GM06990 (cell line): ENCODE measurements around the gene MYNN.
A peak's percentile ranks its signal among the peaks of the same experiment; 100 is the strongest.

Experiments used
- DNase-seq: peaks from one replicate; pipeline ENCODE4 v3.0.0-alpha.2; 2011; ENCODE audit not compliant: insufficient read length; ENCODE audit errors: extremely low read depth
- H3K27me3 ChIP-seq: replicated peaks from 2 replicates; pipeline ENCODE4 v1.6.0; 2011; ENCODE audit warnings: low read length; ENCODE audit not compliant: control insufficient read depth, insufficient read depth
- H3K36me3 ChIP-seq: 2 replicates; pipeline ENCODE4 v1.5.1; 2011; ENCODE audit warnings: low read length; ENCODE audit not compliant: control insufficient read depth, insufficient read depth
- H3K4me3 ChIP-seq: replicated peaks from 2 replicates; pipeline ENCODE4 v1.5.1; 2011; ENCODE audit warnings: low read depth, mild to moderate bottlenecking, control low read depth, low read length
- TF ChIP-seq, protein P1 (sequence below): IDR thresholded peaks from 2 replicates; pipeline ENCODE4 v1.5.1; 2011; ENCODE audit warnings: low read length, control low read depth, mild to moderate bottlenecking, inconsistent platforms; ENCODE audit not compliant: insufficient read depth, poor library complexity, severe bottlenecking

MYNN gene

DNA sequence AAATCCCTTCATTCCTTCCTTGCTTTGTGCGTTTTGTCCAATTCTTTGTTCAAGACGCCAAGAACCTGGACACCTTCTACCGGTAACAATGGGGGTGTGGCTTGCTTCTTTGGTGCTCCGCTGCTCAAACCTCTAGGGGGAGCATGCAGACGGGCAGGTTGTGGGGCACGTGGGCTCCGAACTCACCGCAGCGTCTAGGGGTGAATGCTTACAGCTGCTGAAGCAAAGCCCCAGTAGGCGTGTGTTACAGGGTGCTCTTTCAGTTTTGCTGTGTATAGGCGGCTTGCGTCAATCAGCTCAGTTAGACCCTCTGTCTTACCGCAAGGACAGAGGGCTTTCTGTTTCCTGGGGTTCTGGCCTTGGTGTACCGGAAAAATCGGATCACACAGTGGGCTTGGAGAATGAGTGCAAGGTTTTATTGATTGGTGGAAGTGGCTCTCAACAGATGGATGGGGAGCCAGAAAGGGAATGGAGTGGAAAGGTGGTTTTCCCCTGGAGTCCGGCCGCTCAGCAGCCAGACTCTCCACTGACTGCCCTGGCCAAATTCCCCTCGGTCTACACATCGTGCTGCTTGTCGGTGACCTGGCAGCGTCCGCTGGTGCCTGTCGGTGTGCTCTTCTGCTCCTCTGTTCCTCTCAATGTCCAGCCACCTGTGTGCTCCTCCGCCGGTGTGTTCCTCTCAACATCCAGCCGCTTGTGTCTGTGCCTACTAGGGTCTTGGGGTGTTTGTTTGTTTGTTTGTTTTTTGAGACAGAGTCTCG lies 40.7 kb downstream of the MYNN start:
- H3K27me3 ChIP-seq, result no peaks in the 10 kb centered on the region
- TF ChIP-seq, protein P1, sequence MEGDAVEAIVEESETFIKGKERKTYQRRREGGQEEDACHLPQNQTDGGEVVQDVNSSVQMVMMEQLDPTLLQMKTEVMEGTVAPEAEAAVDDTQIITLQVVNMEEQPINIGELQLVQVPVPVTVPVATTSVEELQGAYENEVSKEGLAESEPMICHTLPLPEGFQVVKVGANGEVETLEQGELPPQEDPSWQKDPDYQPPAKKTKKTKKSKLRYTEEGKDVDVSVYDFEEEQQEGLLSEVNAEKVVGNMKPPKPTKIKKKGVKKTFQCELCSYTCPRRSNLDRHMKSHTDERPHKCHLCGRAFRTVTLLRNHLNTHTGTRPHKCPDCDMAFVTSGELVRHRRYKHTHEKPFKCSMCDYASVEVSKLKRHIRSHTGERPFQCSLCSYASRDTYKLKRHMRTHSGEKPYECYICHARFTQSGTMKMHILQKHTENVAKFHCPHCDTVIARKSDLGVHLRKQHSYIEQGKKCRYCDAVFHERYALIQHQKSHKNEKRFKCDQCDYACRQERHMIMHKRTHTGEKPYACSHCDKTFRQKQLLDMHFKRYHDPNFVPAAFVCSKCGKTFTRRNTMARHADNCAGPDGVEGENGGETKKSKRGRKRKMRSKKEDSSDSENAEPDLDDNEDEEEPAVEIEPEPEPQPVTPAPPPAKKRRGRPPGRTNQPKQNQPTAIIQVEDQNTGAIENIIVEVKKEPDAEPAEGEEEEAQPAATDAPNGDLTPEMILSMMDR, result peak; percentile 89
- DNase-seq, result peak; percentile 85
- H3K4me3 ChIP-seq, result peak overlapping the region; percentile 66
- H3K36me3 ChIP-seq, result no peaks in the 10 kb centered on the region

DNA sequence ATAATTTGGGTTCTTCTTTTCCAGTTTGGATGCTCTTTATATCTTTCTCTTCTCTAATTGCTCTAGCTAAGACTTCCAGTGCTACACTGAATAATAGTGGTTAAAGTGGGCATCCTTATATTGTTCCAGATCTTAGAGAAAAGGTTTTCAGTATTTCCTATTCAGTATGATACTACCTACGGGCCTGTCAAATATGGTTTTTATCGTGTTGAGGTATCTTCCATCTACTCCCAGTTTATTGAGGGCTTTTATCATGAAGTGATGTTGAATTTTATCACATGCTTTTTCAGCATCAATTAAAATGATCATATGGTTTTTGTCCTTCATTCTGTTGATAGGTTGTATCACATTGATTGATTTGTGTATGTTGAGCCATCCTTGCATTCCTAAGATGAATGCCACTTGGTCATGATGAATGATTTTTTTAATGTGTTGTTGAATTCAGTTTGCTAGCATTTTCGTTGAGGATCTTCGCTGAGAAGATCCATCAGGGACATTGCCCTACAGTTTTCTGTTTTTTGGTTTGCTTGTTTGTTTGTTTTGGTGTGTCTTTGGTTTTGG lies 42.5 kb downstream of the MYNN start:
- TF ChIP-seq, protein P1, result no peak
- DNase-seq, result no peak
- Histone ChIP-seq H3K36me3 (no peaks in the 10 kb centered on the region), H3K4me3 (no peak overlapping the region), H3K27me3 (no peaks in the 10 kb centered on the region)

DNA sequence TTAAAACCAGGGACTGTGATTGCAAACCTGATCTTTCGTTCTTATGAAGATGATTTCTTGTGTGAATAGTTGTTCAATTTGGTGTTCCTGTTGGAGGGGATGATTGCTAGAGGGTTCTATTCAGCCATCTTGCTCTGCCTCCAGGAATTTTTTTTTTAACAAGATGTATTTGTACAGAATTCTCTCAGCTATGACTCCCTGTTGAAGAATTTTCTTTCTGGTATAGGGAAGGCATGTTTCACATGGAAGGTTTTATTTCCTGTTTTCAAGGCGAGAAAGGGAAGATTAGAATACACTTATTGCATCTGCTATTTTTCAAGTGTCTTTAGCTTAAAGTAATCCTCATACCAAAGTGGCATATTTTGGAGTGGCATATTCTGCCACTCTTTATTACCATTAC lies 45.1 kb downstream of the MYNN start:
- DNase-seq, result no peak
- no peak overlapping the region for H3K4me3 ChIP-seq
- no peaks in the 10 kb centered on the region for H3K36me3 ChIP-seq
- no peaks in the 10 kb centered on the region for H3K27me3 ChIP-seq
- TF ChIP-seq, protein P1, result no peak

DNA sequence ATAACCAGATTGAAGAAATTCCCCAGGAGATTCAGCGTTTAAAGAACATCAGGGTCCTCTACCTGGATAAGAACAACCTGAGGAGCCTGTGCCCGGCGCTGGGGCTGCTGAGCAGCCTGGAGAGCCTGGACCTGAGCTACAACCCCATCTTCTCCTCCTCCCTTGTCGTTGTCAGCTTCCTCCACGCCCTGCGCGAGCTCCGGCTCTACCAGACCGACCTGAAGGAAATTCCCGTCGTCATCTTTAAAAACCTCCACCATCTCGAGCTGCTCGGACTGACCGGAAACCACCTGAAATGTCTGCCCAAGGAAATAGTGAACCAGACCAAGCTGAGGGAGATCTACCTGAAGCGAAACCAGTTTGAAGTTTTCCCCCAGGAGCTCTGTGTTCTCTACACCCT lies 48.9 kb downstream of the MYNN start:
- no peak overlapping the region for H3K4me3 ChIP-seq
- no peaks in the 10 kb centered on the region for H3K27me3 ChIP-seq
- no peaks in the 10 kb centered on the region for H3K36me3 ChIP-seq
- no peak for DNase-seq
- TF ChIP-seq, protein P1, result no peak

DNA sequence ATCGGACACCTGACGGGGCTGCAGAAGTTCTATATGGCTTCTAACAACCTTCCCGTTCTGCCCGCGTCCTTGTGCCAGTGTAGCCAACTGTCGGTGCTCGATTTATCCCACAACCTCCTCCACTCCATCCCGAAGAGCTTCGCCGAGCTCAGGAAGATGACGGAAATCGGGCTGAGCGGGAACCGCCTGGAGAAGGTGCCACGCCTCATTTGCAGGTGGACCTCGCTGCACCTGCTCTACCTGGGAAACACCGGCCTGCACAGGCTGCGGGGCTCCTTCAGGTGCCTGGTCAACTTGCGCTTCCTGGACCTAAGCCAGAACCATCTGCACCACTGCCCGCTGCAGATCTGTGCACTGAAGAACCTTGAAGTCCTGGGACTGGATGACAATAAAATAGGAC lies 49.3 kb downstream of the MYNN start:
- H3K27me3 ChIP-seq, result no peaks in the 10 kb centered on the region
- no peak overlapping the region for H3K4me3 ChIP-seq
- TF ChIP-seq, protein P1, result no peak
- no peak for DNase-seq
- no peaks in the 10 kb centered on the region for H3K36me3 ChIP-seq
